GM19397 (cell line): ENCODE data around the gene FBXO34.
"Not testable (repeated sequence)": the region's sequence is repeated elsewhere in the genome, so short reads cannot be mapped to it uniquely, and the experiment has no call there.

Experiments
- ATAC-seq: cut with Tn5 transposase; IDR thresholded peaks from one replicate; pipeline ENCODE4 v1.9.1; 2021; ENCODE audit warnings: mild to moderate bottlenecking, moderate library complexity; ENCODE audit not compliant: unreplicated experiment

FBXO34 gene

DNA sequence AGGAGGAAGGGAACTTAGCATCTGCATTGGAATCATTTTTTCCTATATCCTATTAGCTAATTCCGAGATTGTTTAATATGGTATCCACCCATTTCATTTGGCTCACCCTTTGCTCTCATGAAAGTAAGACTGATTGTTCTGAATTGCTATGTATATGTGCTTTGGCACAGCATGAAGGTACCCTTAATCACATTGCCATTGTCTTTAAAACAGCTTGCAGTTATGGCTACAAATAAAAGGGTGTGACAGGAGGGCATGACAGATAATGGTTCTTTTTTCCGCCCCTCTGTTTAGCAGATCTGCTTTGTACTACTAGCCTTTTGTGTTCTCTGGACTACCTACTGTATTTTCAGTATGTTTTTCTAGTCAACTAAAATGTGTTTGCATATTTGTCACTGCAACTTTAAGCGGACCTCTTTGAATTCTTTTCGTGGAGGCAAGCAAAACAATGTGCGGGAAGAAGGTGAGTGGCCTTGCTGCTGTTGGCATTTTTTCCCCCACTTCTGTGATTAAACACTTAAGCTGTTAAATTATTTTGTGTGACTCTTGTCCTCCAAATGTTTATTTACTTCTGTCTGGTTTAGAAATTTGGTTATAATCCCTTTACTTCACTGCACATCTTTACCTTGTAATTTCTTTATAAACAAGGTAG is 35.8 kb downstream of the FBXO34 start:
- no peak for ATAC-seq

DNA sequence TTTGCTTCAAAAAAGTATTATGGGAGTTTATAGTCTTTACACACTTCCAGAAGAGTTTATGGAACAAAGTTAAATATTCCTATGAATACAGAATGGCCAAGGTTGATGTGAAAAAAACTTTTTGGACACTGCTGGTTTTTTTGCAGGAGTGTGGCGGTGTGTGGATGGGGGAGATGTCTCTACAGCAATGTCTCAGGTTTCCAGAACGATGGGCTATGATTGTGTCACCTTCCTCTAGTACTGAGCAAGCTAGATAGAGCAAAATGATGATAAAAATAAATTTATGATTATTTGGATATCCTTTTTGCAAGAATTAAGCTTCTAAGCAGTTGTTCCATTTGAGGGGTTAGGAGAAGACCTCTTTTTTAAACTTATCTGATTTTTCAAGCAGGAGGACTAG is 37.9 kb downstream of the FBXO34 start:
- ATAC-seq: no peak

DNA sequence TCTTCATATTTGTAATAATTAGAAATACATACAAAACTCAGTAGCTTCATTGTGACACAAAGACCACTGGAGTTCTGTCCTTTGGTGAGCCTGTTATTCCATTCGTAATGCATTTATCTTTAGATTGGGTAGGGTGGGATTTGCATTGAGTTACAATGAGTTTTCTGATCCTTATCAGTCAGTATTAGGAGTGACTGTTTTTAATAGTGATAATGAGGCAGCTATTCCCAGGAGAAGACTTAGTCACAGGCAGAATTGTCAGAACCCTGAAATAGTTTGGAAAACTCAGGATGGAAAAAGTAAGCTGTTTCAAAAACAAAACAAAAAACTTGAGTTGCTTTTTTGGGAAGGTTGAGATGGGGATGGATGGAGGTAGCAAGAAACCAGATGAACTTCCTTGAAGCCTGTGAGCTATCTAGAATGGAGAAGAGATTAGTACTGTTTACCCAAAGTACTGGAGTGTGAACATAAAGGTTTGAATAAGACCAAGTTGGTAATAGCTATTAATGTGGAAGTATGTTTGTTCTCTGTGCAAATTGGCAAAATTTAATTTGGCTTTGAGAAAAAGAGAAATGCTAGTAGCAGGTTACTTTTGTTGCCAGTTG is 38.6 kb downstream of the FBXO34 start:
- ATAC-seq: no peak

DNA sequence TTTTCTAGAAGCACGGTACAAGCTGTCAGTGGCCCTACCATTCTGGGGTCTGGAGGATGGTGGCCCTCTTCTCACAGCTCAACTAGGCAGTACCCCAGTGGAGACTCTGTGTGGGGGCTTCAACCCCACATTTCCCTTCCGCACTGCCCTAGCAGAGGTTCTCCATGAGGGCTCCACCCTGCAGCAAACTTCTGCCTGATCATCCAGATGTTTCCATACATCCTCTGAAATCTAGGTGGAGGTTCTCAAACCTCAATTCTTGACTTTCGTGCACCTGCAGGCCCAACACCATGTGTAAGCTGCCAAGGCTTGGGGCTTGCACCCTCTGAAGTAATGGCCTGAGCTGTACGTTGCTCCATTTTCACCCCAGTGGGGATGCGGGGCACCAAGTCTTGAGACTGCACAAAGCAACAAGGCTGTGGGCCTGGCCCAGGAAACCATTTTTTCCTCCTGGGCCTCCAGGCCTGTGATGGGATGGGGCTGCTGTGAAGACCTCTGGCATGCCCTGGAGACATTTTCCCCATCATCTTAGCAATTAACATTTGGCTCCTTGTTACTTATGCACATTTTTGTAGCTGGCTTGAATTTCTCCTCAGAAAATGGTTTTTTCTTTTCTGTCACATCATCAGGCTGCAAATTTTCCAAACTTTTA is 41.3 kb downstream of the FBXO34 start:
- not testable (repeated sequence) for ATAC-seq

DNA sequence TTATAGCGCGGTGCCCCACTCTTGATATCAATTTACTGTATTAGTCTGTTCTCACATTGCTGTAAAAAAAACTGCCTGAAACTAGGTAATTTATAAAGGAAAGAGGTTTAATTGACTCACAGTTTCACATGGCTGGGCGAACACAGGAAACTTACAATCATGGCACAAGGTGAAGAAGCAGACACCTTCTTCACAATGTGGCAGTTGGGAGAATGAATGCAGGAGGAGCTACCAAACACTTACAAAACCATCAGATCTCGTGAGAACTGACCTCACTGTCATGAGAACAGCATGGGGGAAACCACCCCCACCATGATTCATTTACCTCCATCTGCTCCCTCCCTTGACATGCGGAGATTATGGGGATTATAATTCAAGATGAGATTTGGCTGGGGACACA is 42.3 kb downstream of the FBXO34 start:
- no peak for ATAC-seq

DNA sequence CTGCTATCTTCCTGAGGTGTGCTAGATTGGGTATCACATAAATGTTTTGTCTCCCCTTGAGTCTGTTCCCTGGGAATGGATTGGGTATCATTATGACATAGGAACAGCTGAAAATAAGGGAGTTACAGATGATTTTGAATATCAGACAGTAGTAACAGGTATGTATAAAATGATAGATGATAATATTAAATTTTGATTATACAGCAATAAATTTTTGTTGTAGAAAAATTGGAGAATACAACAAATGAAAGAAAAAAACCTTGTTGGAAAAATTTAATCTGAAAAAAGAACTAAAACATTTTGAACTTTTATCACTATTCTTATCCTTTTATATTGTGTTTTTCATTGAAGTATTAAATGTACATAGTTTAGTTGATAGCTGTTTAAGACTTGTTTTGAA is 43.2 kb downstream of the FBXO34 start:
- no peak for ATAC-seq

DNA sequence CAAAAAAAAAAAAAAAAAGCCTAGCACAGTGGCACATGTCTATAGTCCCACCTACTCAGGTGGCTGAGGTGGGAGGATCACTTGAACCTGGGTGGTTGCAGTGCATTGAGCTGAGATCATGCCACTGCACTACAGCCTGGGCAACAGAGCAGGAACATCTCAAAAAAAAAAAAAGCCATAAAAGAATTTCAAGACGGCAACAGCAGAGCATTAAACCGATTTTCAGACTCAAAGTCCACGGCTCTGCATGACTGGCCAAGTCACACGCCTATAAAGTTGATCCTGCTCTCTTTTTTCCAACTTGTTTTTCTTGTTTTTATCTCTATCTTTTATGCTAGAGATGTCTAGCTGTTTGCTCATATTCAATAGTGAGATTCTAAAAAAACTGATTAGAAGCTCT is 45.3 kb downstream of the FBXO34 start:
- ATAC-seq: no peak

DNA sequence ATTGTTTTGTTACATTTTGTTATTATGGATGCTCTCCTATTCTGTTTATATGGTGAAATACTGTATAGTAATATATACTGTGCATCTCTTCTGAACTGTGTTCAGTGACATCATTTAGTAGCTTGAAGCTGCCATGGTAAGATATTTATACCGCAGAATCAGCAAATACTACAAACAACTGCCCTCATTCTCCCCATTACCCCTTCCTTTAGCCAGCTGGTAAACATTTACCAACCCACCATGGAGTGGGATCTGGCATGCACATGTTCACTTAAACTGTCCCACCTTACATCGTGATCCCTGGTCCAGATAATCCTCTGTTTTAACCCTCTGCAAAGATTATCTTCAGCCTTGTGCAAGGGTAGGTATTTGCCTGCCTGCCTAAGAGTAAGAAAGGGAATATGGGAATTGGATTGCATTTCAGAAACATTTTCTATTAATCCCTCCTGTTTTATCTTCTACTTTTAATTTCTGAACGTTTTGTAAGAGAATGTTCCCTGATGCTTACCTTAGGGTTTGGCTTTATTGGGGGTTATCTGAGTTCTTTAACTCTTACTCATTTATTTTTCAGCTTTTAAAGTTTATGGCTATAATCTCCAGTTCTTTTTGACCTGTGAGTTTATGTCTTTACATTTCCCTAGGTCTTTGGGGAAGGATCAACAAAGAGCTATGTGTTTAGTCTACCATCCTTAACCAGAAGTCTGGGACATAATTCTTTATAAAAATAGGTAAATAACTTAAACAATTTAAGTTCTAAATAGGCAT is 46.5 kb downstream of the FBXO34 start:
- ATAC-seq: no peak

DNA sequence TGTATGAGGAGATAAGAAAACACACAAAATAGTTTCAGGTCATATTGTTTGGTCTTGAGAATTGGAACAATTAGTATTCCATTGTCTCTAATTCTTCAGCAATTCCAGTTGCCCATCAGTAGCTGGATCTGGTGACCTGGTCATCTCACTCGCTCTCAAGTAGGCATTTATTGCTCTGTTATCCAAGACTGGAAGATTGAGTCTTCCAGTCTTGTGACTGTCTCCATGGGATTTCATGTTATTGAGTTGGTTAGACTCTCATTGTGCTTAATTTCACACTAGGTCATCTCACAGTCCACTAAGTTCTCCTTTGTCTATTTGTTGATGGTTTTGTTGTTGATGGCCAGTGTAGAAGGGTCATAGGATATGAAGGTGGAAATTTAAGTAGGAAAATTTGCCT is 47.5 kb downstream of the FBXO34 start:
- ATAC-seq: no peak

DNA sequence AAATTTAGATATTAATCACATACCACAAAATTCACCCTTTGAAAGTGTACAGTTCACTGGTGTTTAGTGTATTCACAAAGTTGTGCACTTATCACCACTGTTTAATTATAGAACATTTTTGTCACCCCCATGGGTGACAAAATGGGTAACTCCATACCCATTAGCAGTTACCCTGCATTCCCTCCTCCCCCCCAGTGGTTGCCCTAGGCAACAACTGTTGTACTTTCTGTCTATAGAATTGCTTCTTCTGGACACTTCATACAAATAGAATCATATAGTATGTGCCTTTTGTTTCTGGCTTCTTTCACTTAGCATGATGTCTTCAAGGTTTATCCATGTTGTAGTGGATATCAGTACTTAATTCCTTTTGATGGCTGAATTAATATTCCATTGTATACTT is 52.7 kb downstream of the FBXO34 start:
- ATAC-seq: no peak

DNA sequence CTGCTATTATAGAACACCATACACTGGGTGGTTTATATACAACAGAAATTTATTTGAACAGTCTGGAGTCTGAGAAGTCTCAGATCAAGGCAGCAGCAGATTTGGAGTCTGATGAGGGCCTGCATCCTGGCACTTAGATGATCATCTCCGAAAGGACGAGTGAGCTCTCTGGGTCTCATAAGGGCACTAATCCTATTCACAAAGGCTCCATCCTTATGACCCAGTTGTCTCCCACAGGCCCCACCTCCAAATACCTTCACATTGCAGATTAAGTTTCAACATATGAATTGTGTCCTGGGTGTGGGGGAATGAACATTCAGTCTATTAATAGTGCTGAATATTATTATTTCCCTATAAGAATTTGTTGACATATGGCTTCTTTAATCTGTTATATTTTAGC is 53.6 kb downstream of the FBXO34 start:
- ATAC-seq: no peak

DNA sequence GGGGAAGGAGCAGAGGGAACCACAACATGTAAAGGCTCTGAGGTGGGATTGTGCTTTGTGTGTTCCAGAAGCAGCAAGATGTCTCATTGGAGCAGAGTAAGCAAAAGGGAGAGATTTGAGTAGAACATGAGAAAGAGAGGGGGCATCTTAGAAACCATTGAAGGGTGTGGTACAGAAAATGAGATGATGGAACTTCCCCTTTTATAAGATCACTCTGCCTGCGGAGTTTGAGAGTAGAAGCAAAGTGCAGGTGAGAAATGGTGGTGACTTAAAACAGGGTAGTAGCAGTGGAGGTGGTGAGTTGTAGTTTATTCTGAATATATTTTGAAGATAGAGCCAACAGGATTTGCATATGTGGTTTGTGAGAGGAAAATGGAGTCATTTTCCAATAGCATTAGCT is 56.0 kb downstream of the FBXO34 start:
- ATAC-seq: no peak

DNA sequence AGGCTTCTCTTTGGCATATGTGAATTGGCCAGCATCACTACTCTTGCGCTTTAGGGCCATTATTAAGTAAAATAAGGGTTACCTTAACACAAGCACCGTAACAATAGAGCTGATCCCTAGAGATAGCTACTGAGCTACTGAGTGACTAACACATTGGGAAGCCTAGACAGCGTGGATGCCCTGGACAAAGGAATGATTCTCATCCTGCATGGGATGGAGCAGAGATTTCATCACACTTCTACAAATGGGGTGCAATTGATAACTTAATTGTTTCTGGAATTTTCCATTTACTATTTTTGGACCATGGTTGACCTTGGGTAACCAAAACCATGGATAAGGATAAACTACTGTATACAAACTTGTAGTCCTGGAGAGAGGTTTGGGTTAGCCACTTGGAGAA is 57.1 kb downstream of the FBXO34 start:
- no peak for ATAC-seq

DNA sequence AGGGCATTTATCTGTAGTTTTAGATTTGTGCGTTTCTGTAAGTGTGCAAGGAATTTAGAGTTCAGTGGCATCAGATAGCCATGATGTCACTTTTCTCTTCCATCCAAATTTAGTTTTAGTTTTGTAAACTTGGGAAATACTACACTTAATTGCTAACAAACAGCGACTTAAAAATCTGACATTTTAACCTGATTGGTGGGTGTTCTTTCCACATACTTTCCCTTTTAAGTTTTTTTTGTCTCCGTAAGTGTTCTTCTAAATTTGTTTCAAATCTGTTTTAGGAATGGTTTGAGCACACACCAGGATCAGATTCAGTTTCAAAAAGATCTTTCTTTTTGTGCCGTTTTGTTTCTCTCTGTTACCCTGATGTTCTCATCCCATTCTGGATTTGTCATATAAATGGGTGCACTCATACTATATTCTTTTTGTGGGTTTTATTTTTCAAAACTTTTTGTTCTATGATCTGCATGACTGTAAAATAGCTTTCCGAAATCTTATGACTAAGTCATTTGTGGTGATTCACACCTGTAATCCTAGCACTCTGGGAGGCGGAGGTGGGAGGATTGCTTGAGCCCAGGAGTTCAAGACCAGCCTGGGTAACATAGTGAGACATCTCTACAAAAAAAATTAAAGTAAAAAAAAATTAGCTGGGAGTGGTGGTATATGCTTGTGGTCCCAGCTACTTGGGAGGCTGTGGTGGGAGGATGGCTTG is 58.9 kb downstream of the FBXO34 start:
- ATAC-seq: no peak

DNA sequence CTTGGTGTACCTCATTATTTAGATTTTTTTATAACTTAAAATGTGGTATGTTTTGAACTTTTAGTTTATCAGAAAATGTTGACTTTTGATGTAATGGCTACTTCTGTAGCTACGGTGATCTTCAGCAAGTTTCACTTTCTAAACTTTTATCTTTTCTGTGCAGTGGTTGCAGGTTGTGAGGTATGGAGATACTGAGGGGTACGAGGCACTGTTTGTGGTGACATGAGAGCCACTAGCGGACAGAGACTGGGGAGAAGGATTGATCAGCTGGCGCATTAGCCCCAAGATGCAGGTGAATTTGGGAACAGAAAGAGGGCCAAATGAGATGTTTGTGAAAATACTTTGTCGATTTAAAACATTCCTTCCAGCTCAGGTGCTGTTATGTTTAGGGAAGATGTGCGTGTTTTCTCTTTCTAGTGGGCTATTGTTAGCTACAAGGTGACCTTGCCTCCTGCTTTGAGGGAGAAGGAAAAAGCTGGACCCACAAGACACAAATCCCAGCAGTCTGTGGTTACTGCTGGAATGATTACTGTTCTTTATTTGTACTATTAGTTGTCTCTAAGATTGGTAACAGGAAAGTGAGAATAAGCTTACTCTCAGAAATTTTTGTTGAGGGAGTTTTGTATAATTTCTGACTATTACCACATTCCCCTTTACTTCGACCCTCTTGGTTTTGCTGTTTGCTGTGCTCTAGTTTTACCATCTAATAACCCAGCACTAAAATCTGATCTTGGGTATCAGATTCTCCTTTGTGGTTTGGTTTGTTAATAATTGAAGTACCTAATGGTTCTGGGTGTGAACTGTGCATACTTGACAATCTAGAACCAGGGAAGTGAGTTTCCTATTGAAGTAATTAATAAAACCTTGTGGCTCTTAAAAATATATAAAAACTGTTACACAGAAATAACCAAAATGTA is 61.7 kb downstream of the FBXO34 start:
- peak; percentile 65 for ATAC-seq

DNA sequence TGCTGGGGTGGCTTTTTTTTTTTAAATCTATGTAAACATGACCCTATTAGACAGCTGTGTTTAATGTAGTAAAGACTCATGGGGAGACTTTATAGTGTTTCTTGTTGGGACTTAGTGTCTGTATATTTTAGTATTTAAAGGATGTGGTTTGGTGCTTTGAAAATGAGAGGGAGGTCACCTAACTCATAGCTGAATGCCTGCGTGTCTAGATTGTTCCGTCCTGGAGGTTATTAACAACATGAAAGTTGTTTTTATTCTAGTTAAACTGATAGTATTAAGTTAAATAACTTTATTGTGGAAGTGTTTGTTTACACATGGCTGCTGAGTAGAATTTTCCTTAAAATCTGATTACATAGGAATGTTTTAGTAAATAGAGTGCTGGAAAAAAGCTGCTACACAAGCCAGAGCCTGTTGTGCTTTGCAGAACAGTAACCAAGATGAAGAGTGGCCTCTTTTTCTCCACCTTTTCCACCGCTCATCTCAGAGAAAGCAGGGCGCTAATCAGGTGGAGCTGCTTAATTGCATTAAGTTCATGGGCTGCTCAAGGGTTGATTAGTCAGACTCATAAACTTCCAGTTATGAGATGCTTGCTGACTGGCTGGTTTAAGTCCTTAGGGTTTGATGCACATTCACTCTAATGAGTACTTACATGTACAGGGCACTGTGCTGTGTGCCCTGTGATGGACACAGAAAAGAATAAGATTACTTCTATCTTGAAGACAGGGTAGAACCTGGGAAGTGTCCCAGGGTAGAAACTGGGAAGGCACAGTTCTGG is 62.7 kb downstream of the FBXO34 start:
- ATAC-seq: no peak

DNA sequence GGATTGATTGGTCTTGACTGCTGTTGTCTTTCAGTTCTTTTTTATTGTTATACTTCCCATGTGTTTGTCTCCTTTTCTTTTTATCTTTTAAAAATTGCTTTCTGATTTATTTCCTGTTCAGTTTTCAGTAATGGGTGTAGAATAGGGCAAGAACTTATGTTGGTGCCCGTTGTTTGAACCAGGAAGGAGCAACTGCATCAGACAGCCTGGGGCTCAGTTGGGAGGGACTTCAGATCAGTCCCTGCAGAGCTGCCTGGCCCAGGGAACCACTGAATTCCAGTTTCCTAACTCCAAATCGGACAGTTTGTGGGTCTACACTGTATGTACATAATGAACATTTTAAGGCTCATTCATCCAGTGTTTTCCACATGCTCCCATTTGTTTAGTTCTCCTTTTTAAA is 64.9 kb downstream of the FBXO34 start:
- no peak for ATAC-seq

DNA sequence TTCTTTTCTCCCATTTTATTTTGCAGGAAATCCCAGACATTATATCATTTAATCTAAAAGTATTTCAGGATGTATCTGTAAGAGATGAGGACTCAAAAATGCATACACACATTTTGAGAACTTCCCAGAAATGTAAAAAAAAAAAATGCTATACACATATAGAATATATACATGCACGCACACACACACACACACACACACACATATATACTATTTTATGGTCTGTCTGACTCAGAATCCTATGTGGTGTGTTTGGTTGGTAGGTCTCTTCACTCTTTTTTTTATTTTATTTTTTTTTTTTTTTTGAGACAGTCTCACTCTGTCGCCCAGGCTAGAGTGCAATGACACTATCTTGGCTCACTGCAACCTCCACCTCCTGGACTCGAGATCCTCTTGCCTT is 65.5 kb downstream of the FBXO34 start:
- no peak for ATAC-seq

DNA sequence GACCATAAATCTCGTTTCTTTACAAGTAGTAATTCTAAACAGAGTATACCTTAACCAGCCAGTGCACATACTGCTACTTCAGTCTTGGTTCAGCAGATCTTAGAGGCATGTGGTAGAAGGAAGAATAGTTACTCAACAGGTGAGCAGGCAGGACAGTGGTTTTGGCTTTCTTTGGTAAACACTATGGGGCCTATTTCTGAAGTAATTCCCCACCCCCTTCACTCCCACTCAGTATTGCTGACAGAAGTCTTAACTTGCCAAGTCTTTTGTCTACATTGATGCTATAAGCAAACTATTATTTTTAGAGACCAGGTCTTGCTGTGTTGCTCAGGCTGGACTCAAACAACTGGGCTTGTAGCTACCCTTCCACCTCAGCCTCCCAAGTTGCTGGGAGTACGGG is 68.5 kb downstream of the FBXO34 start:
- ATAC-seq: no peak
